Calu3 (cell line): ENCODE results near the gene ADGRV1. TPM values are rescaled to one million over a fixed set of nuclear protein-coding genes. Genes with fewer than 3 reads are reported as not detected.

ENCODE experiments used
- BruUV-seq: library from RNA; stranded (reverse); fragments of 400-500 nt; replicated peaks from 2 replicates; lab custom pipeline; 2021; lab: Mats Ljungman, UMichigan
- CTCF ChIA-PET: fragments of 300-600 bp; sonication (Branson Sonifier 250); formaldehyde crosslinking; loops from one replicate; lab custom pipeline; 2022; ENCODE audit warnings: antibody characterized with exemption; lab: Charles Lee
- DNase-seq: peaks from one replicate; pipeline ENCODE4 v3.0.0; 2022
- H3K27ac Mint-ChIP-seq: one replicate; pipeline ENCODE4 v1.8.0; 2022; ENCODE audit warnings: mixed read lengths; ENCODE audit not compliant: unreplicated experiment
- H3K27me3 Mint-ChIP-seq: one replicate; pipeline ENCODE4 v1.8.0; 2022; ENCODE audit warnings: mixed read lengths; ENCODE audit not compliant: unreplicated experiment
- H3K36me3 Mint-ChIP-seq: one replicate; pipeline ENCODE4 v1.8.0; 2022; ENCODE audit warnings: mild to moderate bottlenecking, moderate library complexity, mixed read lengths; ENCODE audit not compliant: insufficient read depth, unreplicated experiment
- H3K4me1 Mint-ChIP-seq: one replicate; pipeline ENCODE4 v1.8.0; 2022; ENCODE audit warnings: mild to moderate bottlenecking, low read depth, mixed read lengths; ENCODE audit not compliant: unreplicated experiment
- H3K4me3 Mint-ChIP-seq: one replicate; pipeline ENCODE4 v1.8.0; 2022; ENCODE audit warnings: mild to moderate bottlenecking, low read depth, moderate library complexity, mixed read lengths; ENCODE audit not compliant: unreplicated experiment
- H3K9me3 Mint-ChIP-seq: one replicate; pipeline ENCODE4 v1.8.0; 2022; ENCODE audit warnings: low read depth, mixed read lengths; ENCODE audit not compliant: unreplicated experiment
- CTCF ChIP-seq: fragments of 200-600 bp; IDR thresholded peaks from one replicate; pipeline ENCODE4 v1.8.0; 2022; ENCODE audit warnings: antibody characterized with exemption; ENCODE audit not compliant: unreplicated experiment
- intact Hi-C: fragments of 100-400 bp; cut with micrococcal nuclease; formaldehyde crosslinking; loops from one replicate; pipeline ENCODE4 v1.10.0; 2022; ENCODE audit not compliant: unreplicated experiment
- total RNA-seq: library from RNA; stranded (reverse); gene quantifications from 2 replicates; pipeline ENCODE4 v1.2.3, GENCODE V29; 2022

Gene ADGRV1
- total RNA-seq, 1 experiment from 2014 or later: 1.8 TPM

- Mint-ChIP-seq H3K9me3 (no peaks in the 10 kb centered on the region), H3K27me3 (no peaks in the 10 kb centered on the region), H3K4me3 (no peak overlapping the region), H3K27ac (no peak overlapping the region), H3K36me3 (no peaks in the 10 kb centered on the region), H3K4me1 (no peaks in the 10 kb centered on the region)
- BruUV-seq: no TSS peak
- no peak for TF ChIP-seq CTCF
- DNase-seq: no peak
- CTCF ChIA-PET: no interaction called here
- intact Hi-C loops: no loop called here
Observed at GRCh38 chr5:90981177-90981576, 422.6 kb downstream of the ADGRV1 start.

DNA sequence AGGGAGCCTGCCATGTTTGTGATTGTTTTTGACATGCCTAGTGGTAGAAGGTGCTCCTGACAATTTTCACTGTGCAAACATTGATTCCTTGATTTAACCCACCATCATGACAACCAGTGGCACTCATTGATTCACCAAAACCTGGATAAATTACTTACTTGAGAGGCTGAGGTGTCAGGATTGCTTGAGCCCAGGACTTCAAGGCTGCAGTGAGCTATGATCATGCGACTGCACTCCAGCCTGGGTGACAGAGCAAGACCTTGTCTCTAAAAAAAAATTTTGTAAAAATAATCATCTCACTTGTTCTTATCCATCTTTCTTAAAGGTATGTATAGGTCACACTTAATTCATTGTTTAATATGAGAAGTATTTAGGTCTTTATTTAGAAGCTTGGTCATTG is 423.2 kb downstream of the ADGRV1 start:
- TF ChIP-seq CTCF: no peak
- no peak overlapping the region for H3K27ac Mint-ChIP-seq
- CTCF ChIA-PET: interaction anchor here (1.3 kb wide), 1 partner anchor 49 kb away, joined by 3 read pairs; no protein-coding TSS in a partner anchor

GRCh38 chr5:90982576-90982975 is 424.0 kb downstream of the ADGRV1 start:
- intact Hi-C loops: no loop called here

More for the DNA sequence above, 423.2 kb downstream of the ADGRV1 start:
- no peak for DNase-seq
- Mint-ChIP-seq H3K36me3 (no peaks in the 10 kb centered on the region), H3K4me3 (no peak overlapping the region), H3K27me3 (no peaks in the 10 kb centered on the region), H3K9me3 (no peaks in the 10 kb centered on the region), H3K4me1 (no peaks in the 10 kb centered on the region)
- BruUV-seq: no TSS peak
- intact Hi-C loops: no loop called here

DNA sequence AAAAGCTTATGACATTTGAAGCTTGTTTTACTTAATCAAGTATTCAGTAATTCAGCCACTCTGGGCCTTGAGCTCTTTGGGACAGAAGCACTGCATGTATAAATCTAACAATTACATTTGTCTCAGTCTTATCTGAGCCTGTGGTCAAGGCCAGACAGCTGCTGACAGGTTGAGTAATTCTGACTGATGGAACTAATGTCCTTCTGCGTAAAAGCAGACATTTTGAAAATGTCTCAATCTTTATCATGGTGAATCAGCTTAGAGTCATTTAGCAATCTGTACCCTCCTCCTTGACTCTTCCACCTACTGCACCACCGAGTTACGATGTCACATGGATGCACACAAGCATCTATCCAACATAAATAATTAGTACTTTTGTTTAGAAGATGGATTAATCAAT is 424.6 kb downstream of the ADGRV1 start:
- Mint-ChIP-seq H3K9me3 (no peaks in the 10 kb centered on the region), H3K36me3 (no peaks in the 10 kb centered on the region), H3K27me3 (no peaks in the 10 kb centered on the region)

More at GRCh38 chr5:90982576-90982975, 424.0 kb downstream of the ADGRV1 start:
- Mint-ChIP-seq H3K4me3 (no peak overlapping the region), H3K9me3 (no peaks in the 10 kb centered on the region), H3K36me3 (no peaks in the 10 kb centered on the region), H3K27me3 (no peaks in the 10 kb centered on the region), H3K4me1 (no peaks in the 10 kb centered on the region), H3K27ac (no peak overlapping the region)
- TF ChIP-seq CTCF: no peak
- DNase-seq: no peak
- CTCF ChIA-PET: interaction anchor here (1.3 to 1.4 kb wide), 2 partner anchors 50 to 76 kb away, joined by 3 read pairs; no protein-coding TSS in a partner anchor
- BruUV-seq: no TSS peak

More for the DNA sequence above, 424.6 kb downstream of the ADGRV1 start:
- no peak for TF ChIP-seq CTCF
- no peak for DNase-seq
- CTCF ChIA-PET: interaction anchor here (1.3 to 1.4 kb wide), 2 partner anchors 50 to 75 kb away, joined by 3 read pairs; no protein-coding TSS in a partner anchor
- intact Hi-C loops: no loop called here
- Mint-ChIP-seq H3K4me3 (no peak overlapping the region), H3K4me1 (no peaks in the 10 kb centered on the region), H3K27ac (no peak overlapping the region)
- BruUV-seq: no TSS peak
